Measurements from ENCODE around the gene NOS1AP. TPM values are rescaled to one million over a fixed set of nuclear protein-coding genes. Genes with fewer than 3 reads are reported as not detected.

Gene NOS1AP
- total RNA-seq, 1 experiment from 2014 or later: 2.6 TPM

DNA sequence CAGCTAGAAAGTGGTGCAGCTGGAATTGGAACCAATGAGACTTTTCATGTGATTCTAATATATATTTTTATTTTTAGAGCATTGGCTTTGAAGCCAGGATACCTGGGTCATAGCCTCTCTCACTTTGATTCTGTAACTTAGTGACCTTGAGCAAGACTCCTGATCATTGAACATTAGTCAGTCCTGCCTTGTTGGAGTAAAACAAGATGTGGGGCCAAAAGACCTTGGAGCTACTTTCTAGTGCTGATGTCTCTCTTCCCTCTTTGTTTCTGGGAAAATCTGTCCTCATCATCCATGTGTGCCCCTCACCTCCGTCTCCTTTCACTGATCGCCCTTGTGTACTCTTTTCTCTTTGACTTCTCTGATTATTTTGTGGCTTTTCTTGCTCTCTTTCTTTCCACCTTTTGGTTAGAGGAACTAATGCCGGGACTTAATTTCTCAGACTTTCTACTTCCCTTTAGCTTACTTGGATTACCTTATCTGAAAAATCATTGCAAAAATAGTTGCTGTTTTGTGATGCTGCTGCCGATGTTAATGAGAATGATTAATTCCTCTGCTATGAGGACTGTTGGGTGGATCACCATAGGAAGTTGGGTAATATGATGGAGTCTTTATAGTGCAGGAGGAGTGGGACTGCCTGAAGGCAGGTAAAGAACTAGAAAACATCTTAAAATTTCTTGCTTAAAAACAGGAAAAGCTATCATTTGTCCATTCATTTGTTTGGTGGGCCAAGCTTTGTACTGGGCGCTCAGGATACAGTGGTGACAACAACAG lies 72.0 kb downstream of the NOS1AP start:
- CTCF ChIA-PET: no interaction called here
- Histone ChIP-seq H2AFZ (ENCODE audit: low read length) (peak overlapping the region; percentile 10), H3K9me3 (ENCODE audit: low read length) (no peaks in the 10 kb centered on the region), H3K4me1 (ENCODE audit: insufficient read depth, low read length) (peaks cover 45% of the 10 kb centered on the region), H3K4me2 (ENCODE audit: low read length) (peak overlapping the region; percentile 59), H3K9ac (ENCODE audit: low read length) (no peak overlapping the region), H3K79me2 (ENCODE audit: low read length) (0 out of 2 replicates have a peak, but pooled peaks cover 7% of the 10 kb centered on the region), H3K36me3 (ENCODE audit: low read depth, low read length) (no peaks in the 10 kb centered on the region), H3K4me3 (ENCODE audit: low read length) (no peak overlapping the region), H4K20me1 (ENCODE audit: low read length) (no peaks in the 10 kb centered on the region), H3K9me2 (replicated peaks; ENCODE audit: low read length) (no peaks in the 10 kb centered on the region), H3K27me3 (ENCODE audit: low read length) (no peaks in the 10 kb centered on the region), H3K27ac (ENCODE audit: low read length) (peak overlapping the region; percentile 40), H3F3A (ENCODE audit: low read length, unreplicated experiment) (no peaks in the 10 kb centered on the region)
- POLR2A ChIA-PET (ENCODE audit: unreplicated experiment): interaction anchor here (0.6 kb wide), 1 partner anchor 7 kb away, joined by 7 read pairs; no protein-coding TSS in a partner anchor
- intact Hi-C loops (cut with micrococcal nuclease): loop anchor here (1.0 to 5.0 kb wide), 3 partner anchors 37 to 135 kb away; no protein-coding TSS in a partner anchor
- BruUV-seq (replicated peaks): no TSS peak
- DNase-seq (peak; percentile 87), ATAC-seq (peak; percentile 78)
- TF ChIP-seq, protein P1, sequence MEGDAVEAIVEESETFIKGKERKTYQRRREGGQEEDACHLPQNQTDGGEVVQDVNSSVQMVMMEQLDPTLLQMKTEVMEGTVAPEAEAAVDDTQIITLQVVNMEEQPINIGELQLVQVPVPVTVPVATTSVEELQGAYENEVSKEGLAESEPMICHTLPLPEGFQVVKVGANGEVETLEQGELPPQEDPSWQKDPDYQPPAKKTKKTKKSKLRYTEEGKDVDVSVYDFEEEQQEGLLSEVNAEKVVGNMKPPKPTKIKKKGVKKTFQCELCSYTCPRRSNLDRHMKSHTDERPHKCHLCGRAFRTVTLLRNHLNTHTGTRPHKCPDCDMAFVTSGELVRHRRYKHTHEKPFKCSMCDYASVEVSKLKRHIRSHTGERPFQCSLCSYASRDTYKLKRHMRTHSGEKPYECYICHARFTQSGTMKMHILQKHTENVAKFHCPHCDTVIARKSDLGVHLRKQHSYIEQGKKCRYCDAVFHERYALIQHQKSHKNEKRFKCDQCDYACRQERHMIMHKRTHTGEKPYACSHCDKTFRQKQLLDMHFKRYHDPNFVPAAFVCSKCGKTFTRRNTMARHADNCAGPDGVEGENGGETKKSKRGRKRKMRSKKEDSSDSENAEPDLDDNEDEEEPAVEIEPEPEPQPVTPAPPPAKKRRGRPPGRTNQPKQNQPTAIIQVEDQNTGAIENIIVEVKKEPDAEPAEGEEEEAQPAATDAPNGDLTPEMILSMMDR (conservative IDR thresholded peaks at IDR 0.05; ENCODE audit: low read depth, low read length): no peak
- TF ChIP-seq EZH2 (IDR thresholded peaks at IDR 0.05; ENCODE audit: low read length, unreplicated experiment): no peak
- no peak for TF ChIP-seq EZH2phosphoT487 (IDR thresholded peaks at IDR 0.05; ENCODE audit: borderline replicate concordance, low read length)

DNA sequence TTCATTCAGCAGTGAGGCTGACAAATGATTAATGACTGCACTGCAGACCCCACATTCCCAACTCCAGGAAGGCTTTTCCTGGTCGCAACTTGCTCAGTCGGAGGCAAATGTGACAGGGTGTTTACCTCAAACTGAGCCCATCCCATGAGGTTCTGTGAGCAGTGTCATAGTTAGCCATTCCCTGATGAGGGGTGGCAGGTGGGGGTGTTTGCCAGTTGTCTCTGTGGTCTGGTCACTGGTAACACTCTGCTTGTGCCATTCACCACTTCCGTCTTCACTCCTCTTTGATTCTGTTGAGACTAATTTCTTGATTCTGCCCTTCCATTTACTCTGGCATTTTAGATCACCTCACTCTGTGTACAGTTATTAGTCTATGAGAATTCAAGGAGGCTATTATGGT lies 73.5 kb downstream of the NOS1AP start:
- TF ChIP-seq EZH2phosphoT487 (IDR thresholded peaks at IDR 0.05; ENCODE audit: borderline replicate concordance, low read length) (no peak), EZH2 (IDR thresholded peaks at IDR 0.05; ENCODE audit: low read length, unreplicated experiment) (no peak)
- TF ChIP-seq, protein P1 (conservative IDR thresholded peaks at IDR 0.05; ENCODE audit: low read depth, low read length): no peak
- H2AFZ ChIP-seq (ENCODE audit: low read length): no peak overlapping the region
- ATAC-seq: no peak

DNA sequence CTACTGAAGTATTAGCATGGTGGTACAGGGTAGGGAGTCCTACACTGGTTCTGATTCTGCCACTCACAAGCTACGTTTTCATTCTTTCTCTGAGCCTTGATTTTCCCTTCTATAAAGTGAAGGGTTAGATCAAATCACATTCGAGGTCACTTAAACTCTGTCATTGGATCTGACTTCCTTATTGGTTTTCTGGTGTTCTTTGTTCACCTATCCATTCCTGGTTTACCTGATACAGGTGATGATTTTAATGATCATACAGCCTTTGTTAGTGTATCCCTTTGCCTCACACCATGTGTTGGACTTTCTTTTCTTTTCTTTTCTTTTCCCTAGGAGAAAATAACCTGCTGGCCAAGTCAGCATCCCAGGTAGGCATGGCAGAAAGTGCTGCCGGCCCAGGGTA lies 74.8 kb downstream of the NOS1AP start:
- Histone ChIP-seq H4K20me1 (ENCODE audit: low read length) (no peaks in the 10 kb centered on the region), H3K4me2 (ENCODE audit: low read length) (no peak overlapping the region), H3K27ac (ENCODE audit: low read length) (no peak overlapping the region), H3K36me3 (ENCODE audit: low read depth, low read length) (no peaks in the 10 kb centered on the region), H3K79me2 (ENCODE audit: low read length) (no peaks in the 10 kb centered on the region), H3K9ac (ENCODE audit: low read length) (no peak overlapping the region), H3K4me1 (ENCODE audit: insufficient read depth, low read length) (peaks cover 26% of the 10 kb centered on the region), H3K4me3 (ENCODE audit: low read length) (no peak overlapping the region), H2AFZ (ENCODE audit: low read length) (no peak overlapping the region), H3K27me3 (ENCODE audit: low read length) (no peaks in the 10 kb centered on the region), H3K9me2 (replicated peaks; ENCODE audit: low read length) (no peaks in the 10 kb centered on the region), H3F3A (ENCODE audit: low read length, unreplicated experiment) (no peaks in the 10 kb centered on the region), H3K9me3 (ENCODE audit: low read length) (no peaks in the 10 kb centered on the region)
- TF ChIP-seq, protein P1 (conservative IDR thresholded peaks at IDR 0.05; ENCODE audit: low read depth, low read length): no peak
- TF ChIP-seq EZH2phosphoT487 (IDR thresholded peaks at IDR 0.05; ENCODE audit: borderline replicate concordance, low read length) (no peak), EZH2 (IDR thresholded peaks at IDR 0.05; ENCODE audit: low read length, unreplicated experiment) (no peak)
- CTCF ChIA-PET: no interaction called here
- intact Hi-C loops (cut with micrococcal nuclease): loop anchor here (5.0 kb wide), 1 partner anchor 68 kb away; no protein-coding TSS in a partner anchor
- BruUV-seq (replicated peaks): no TSS peak
- ATAC-seq: no peak
- POLR2A ChIA-PET (ENCODE audit: unreplicated experiment): no interaction called here
- no peak for DNase-seq

More for the DNA sequence above, 73.5 kb downstream of the NOS1AP start:
- Histone ChIP-seq H3K9me3 (ENCODE audit: low read length) (no peaks in the 10 kb centered on the region), H3K4me1 (ENCODE audit: insufficient read depth, low read length) (peaks cover 30% of the 10 kb centered on the region), H3K9me2 (replicated peaks; ENCODE audit: low read length) (no peaks in the 10 kb centered on the region), H3K4me2 (ENCODE audit: low read length) (no peak overlapping the region), H3F3A (ENCODE audit: low read length, unreplicated experiment) (no peaks in the 10 kb centered on the region), H3K4me3 (ENCODE audit: low read length) (no peak overlapping the region), H3K27ac (ENCODE audit: low read length) (no peak overlapping the region), H3K9ac (ENCODE audit: low read length) (no peak overlapping the region), H3K36me3 (ENCODE audit: low read depth, low read length) (no peaks in the 10 kb centered on the region), H3K79me2 (ENCODE audit: low read length) (0 out of 2 replicates have a peak, but pooled peaks cover 2% of the 10 kb centered on the region), H4K20me1 (ENCODE audit: low read length) (no peaks in the 10 kb centered on the region), H3K27me3 (ENCODE audit: low read length) (no peaks in the 10 kb centered on the region)
- BruUV-seq (replicated peaks): no TSS peak
- DNase-seq: no peak
- intact Hi-C loops (cut with micrococcal nuclease): loop anchor here (5.0 kb wide), 1 partner anchor 69 kb away; no protein-coding TSS in a partner anchor
- CTCF ChIA-PET: no interaction called here
- POLR2A ChIA-PET (ENCODE audit: unreplicated experiment): no interaction called here
